ENCODE measurements around the gene BAMBI. TPM values are rescaled to one million over a fixed set of nuclear protein-coding genes. Genes with fewer than 3 reads are reported as not detected.

The BAMBI gene
- total RNA-seq, 1 experiment from 2014 or later: 44.6 TPM

DNA sequence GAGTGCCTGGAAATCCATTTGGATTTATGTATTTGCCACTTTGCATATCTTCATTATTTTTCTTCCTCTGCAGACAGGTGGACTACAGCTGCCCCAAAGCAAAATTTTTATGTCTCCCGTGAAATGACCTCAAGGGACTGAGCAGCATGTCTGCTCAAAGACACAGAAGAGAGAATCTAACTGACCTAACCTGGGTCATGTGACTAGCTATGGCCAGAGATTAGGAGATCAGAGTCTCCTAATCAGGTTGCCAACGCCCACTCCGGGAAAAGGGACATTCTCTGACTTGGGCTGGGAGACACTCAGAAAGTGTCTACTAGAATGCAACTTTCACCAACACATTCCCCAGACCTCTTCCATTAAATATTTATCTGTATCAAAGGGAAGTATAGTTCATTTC, 2.5 kb upstream of the BAMBI start:
- no peak for DNase-seq (ENCODE audit: low read depth)

DNA sequence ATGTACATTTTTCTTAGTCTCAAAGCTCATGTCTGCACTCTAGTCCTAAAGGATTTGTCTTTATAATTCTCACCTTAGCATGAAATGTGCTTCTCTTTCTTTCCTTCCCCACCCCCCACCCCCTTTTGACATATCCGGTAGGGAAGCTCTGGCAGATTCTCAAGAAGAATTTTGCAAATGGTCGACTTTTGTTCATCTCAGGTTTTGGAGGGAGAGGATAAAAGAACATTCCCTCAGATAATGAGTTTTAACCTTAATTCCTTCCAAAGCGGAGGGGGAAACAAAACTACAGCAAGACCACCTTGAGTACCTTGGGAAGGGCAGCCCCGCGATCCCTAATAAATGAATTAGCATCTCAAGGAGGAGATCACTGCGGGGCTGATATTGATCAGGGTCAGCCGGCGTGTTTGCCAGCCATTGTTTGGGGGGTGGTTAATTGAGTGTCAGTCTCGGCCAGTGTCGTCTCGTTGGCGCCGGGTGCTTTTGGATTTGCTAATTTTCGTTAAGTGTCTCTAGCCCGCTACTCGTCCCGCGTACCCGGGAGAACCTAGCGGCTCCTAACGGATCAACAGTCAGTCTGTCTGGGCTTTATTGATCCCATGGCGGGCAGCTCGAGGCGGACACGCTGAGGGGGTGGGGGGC, 874 bp upstream of the BAMBI start:
- no peak for DNase-seq (ENCODE audit: low read depth)

DNA sequence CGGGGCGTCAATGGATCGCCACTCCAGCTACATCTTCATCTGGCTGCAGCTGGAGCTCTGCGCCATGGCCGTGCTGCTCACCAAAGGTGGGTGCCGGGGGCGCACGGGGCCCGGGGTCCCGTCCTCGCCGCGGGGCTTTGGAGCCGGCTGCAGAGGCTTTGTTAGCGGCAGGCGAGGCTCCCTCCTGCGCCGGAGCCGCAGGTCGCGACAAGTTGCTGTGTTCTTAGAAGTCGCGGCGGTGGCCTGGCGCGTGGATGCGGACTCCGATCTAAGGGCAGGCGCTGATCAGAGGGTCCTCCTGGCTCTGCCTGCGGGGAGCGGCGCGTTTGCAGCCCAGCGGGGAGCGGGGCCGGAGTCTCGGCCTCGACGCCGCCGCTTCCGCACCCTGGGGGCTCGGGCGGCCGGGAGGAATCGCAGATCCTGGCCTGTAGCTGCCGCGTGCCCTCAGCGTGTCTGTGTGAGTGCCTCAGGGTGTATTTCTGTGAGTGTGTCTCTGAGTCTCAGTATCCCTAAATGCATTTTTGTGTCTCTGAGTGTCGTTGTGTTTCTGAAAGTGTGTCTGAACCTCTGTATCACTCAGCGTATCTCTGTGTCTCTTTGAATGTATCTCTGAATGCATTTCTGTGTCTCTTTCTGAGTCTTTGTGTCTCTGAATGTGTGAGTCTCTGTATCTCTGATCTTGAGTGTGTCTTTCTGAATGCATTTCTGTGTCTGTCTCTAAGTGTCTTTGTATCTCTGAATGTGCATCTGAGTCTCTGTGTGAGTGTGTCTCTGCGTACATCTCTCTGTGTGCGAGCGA, 766 bp downstream of the BAMBI start:
- peak; percentile 45 for DNase-seq (ENCODE audit: low read depth)

DNA sequence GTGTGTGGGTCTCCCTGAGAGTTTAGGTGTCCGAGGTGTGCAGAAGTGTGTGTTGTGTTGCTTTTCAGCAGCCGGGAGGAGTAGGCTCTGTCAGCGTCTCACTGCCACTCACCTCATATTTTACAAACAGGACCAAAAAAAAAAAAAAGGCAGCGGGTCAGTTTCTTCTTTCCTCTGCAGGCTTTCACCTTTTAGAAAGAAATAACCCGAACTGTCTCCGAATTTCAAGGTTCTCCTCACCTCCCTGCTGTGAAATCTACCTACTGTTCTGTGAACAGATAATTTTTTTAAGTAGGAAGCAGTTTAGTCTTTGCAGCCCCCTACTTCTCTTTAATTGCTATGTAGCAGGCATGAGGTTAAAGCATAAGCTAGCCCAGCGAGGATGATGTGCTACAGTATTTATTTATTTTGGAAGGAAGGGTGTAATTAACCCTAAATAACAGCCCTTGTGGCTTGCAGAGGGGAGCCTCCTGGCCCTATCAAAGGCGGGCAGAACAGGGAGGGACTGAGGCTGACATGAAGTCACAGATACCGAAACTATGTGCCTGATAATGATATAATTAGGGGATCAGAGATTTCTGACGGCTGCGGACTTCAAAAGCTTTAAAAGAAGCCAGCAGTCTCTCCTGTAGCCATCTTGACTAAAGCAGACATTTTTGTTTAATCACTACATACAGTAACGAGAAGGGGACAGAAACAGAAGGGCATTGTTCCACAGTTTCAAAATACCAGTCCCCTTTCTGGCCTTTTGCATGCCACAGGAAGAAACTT, 1.6 kb downstream of the BAMBI start:
- peak; percentile 69 for DNase-seq (ENCODE audit: low read depth)

DNA sequence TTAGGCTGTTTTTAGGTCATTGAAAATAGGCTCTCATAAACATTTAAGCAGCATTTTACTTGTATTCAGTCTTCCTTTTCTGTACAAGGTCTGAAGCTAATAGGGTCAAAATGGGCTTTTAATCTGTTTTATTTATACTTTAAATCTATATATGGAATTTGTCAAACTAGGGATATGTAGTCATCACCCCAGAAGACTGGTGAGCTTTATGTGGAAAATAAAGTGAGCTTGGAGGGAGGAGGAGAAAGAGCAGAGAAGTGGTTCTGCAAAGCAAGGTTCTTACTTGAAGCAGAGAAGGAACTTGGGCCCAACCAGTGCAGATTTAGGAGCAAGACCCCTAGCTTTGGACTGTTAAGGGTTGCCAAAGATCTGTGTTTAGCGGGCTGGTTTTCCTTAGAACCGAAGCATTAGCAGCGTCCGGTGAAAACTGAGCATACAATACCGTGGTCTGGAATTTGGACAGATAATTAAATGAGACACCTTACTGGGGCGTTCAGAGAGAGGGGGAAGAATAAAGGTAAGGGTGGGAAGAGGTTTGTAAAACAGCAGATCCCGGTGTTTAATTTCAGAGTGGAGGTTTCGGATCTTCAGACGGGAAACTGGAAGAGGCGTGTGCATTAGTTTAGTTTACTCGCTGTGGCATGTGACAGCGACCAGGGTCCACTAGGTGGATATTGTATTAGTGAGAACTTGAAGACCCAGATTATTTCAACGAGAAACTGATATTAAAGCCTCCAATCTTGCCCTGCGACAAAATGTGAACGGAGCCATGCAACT, 2.4 kb downstream of the BAMBI start:
- peak; percentile 59 for DNase-seq (ENCODE audit: low read depth)

DNA sequence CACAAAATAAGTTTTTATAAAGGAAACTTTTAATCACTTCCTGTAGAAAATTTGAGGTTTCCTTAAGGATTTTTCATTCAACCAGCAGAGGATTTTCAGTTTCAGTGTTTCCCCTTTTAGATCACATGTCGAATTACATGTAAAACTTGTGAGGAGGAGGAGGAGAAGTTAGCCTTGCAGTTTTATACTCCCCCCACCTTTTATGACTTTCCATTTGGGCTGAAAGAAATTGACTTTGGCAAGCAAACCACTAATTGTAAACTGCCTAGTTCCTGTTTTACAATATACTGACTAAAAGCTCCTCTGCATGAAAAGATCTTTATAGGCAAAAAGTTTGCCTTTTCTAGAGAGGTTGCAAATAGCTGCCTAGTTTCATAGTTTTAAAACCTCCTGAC, 3.0 kb downstream of the BAMBI start:
- DNase-seq (ENCODE audit: low read depth): peak; percentile 24

DNA sequence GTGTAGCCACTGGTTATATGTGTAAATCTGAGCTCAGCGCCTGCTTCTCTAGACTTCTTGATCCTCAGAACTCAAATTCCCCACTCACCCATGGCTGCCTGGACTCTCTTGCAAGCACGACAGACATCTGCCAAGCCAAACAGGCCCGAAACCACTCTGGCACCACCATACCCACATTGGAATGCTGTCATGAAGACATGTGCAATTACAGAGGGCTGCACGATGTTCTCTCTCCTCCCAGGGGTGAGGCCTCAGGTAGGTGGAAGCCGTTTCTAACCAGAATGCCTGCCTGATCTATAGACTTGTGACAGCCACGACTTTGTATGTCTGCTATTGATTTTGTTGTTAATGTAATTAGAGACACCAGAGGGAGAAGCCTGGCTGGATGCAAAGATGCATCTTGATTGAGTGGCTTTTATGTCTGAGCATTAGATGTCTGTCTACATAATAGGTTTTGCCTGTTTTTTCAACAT, 4.0 kb downstream of the BAMBI start:
- DNase-seq (ENCODE audit: low read depth): peak; percentile 67

DNA sequence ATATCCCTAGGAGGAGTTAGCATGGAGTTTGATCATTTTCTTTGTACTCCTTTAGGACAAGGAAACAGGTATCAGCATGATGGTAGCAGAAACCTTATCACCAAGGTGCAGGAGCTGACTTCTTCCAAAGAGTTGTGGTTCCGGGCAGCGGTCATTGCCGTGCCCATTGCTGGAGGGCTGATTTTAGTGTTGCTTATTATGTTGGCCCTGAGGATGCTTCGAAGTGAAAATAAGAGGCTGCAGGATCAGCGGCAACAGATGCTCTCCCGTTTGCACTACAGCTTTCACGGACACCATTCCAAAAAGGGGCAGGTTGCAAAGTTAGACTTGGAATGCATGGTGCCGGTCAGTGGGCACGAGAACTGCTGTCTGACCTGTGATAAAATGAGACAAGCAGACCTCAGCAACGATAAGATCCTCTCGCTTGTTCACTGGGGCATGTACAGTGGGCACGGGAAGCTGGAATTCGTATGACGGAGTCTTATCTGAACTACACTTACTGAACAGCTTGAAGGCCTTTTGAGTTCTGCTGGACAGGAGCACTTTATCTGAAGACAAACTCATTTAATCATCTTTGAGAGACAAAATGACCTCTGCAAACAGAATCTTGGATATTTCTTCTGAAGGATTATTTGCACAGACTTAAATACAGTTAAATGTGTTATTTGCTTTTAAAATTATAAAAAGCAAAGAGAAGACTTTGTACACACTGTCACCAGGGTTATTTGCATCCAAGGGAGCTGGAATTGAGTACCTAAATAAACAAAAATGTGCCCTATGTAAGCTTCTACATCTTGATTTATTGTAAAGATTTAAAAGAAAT, 4.8 kb downstream of the BAMBI start:
- DNase-seq (ENCODE audit: low read depth): no peak

DNA sequence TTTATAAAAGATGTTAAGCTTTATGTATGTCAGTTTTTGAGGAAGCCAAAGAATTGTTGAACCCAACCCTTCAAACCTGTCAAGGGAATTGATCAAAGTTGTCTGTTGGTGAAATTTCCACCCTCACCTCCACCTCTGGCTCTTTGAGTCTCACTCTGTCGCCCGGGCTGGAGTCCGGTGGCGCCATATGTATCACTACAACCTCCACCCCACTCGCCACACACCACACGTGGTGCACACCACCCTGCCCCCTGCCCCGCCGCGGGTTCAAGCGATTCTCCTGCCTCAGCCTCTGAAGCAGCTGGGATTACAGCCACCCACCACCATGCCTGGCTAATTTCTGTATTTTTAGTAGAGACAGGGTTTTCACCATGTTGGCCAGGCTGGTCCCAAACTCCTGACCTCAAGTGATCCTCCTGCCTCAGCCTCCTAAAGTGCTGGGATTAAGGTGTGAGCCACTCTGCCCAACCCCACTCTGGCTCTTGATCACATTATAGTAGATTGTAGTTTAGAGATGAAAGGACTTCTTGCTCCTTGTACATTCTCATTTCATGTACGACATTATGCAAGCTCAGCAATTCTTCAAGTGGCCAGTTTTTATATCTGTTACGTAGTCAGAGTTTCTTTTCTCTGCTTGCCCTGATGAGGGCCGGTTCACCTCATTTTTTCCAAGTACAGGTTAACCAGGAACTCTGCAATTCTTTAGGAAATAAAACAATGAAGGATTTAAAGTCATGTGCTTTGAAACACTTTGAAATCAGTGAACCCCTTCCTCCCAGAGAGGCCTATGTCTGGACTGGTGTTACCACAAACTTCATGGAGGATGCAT, 7.0 kb downstream of the BAMBI start:
- DNase-seq (ENCODE audit: low read depth): no peak

DNA sequence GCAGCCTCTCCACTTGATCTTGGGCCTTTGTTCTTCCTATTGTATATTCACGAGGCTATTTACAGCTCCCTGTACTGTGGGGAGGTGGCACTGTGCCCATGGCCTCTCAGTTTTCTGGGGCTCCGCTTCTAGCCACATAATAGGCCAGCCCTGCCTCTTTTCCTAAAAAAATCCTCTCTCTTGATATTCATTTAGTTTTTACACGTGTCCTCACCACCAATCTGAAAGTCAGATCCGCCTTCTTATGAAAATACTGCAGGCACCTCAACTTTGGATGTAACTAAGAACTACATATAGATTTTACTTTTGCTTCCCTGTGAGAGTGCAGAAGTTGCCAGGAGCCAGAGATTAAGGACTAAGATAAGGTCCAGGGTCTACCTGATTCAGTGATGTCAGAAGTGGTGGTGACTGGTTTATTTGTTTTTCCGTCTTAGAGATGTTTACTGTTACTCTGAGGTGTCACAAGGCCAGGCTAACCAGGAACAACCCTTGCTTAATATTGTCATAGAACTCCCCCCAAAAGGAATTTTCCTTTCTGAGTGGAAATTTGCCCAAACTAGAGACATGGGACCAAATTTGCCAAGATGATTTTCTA, 7.8 kb downstream of the BAMBI start:
- DNase-seq (ENCODE audit: low read depth): no peak

DNA sequence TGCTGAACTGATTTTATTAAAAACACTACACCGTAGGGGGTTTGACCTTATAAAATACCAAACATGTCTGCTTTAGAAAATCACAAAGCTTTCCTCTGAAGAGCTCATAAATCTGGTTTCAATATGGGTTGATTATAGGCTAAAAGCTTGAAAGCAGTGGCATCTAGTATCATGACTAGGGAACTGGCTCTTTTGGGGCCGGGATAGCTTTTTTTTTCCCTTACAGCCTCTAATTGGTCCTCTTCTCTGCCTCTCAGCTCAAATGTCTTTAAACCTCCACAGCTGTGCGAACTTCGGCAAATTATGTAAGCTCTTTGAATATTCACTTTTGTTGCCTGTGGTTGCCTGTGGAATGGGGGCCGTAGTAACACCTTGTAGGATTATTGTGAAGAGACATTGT, 8.4 kb downstream of the BAMBI start:
- DNase-seq (ENCODE audit: low read depth): no peak

DNA sequence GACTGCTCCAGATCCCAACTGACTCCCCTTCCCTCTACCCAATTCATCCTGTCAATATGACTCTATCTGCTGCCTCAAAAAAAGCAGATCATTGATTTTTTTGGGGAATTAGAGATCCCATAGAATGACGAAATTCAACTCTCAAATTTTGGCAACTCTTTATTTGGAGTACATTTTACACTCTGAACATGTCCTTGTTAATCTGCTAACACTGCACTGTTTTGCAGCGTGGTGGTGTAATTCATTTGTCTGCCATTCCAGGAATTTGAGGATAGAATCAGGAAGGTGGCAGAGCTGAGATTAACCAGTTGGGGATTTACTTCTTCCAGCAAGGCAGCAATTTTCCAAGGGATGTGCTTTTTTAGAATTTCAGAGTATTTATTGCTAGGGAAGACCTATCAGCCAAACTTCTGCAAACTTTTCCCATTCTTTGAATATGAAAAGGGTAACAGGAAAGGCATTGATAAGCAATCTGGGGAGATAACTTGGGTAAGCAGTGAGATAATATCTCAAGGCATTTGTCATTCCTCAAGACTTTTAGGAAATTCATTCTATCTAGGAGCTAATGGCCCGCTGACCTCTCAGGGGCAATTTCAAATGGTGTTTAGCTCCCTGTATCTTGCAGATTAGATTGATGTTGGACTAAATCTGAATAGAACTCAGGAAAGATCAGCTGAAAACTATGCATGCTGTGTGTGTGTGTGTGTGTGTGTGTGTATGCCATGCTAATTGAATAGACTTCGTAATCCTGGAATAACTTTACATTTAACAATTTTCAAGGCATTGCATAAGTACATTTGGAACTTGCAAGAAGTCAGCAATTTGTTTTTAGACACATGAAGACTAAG, 9.7 kb downstream of the BAMBI start:
- no peak for DNase-seq (ENCODE audit: low read depth)

DNA sequence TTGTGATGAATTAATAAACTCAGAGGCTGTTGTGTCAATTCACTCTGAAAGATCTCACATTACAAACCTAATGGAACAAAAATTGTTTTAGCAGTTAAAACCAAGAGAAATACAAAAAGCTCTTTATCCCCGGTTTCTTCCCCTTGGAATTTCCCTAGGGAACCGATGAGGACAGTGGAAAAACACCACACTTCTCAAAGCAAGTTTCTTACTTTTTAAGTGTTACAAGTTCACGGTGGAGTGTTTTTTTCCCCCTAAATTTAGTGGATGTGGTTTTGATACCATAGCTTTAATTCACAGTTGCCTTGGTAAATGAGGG, 10.3 kb downstream of the BAMBI start:
- DNase-seq (ENCODE audit: low read depth): no peak

DNA sequence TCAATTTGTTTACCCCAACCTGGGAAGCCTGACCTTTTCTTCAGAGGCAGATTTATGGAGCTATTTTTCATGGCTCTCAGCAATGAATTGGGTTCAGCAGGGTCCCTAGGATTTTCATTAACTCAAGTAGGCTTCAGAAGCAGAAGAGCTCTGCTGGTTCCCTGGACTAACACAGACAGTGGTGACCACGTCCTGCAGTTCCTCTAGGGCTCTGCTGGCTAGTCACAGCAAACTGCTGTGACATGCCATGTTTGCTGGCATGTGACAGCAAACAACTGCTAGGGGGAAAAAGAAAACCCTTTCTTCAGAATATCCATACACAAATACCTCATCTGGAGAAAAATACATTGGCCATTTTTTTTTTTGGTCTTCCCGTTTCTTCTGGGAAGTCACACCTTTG, 13.2 kb downstream of the BAMBI start:
- no peak for DNase-seq (ENCODE audit: low read depth)

DNA sequence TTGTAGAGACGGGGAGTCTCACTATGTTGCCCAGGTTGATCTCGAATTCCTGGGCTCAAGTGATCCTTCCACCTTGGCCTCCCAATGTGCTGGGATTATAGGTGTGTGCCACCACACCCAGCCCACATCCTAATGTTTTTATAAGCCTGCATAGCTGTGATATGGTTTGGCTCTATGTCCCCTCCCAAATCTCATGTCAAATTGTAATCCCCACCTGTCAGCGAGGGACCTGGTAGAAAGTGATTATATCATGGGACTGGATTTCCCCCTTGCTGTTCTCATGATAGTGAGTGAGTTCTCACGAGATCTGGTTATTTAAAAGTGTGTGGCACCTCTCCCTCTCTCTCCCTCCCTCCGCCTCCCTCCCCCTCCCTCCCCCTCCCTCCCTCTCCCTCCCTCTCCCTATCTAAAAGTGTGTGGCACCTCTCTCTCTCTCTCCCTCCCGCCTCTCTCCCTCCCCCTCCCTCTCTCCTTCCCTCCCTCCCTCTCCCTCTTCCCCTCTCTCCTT, 13.9 kb downstream of the BAMBI start:
- DNase-seq (ENCODE audit: low read depth): no peak

DNA sequence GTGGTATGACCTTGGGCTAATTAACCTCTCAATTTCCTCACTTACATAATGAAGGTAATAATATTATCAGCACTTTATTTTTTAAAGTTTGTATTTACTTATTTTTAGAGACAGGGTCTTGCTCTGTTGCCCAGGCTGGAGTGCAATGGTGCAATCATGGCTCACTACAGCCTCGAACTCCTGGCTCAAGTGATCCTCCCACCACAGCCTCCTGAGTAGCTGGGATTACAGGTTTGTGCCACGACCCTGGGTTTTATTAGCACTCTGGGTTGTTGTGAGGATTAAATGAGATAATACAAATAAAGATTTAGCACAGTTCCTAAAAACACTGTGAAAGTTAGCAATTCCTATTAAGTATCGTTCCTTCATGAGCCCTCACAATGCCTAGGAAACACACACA, 14.7 kb downstream of the BAMBI start:
- DNase-seq (ENCODE audit: low read depth): no peak

DNA sequence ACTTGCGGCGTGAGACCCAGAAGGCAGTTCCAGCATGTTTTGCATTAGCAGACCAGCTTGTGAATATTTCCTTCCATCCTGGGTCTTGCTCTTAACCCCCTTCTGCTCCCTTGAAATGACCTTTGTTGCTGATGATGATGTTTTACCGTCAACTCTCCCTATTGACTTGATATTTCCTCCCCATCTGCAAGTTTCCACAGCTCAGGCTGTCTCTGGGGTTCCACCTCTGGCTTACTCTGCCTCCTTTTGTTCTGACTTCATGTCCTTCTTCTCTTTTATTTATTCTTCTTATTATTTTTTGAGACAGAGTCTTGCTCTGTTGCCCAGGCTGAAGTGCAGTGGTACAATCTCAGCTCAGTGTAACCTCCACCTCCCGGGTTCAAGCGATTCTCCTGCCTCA, 17.2 kb downstream of the BAMBI start:
- DNase-seq (ENCODE audit: low read depth): no peak

DNA sequence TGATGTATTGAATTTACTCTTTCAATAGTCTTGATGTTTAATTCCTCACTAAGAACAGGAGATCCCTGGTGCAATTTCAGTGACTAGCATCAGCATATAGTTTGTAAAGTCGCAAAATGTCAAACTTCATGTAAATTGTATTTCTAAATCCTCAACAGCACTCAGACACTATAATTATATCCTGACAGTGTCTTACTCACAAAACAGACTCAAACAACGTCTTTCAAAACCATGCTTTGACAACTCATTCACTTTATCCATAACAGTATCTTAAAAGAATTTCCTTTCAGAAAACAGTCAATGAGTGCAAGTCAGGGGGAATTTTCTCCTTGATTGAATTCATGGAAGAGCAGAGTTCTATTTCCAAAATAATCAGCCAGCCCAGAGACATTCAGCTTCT, 20.8 kb downstream of the BAMBI start:
- DNase-seq (ENCODE audit: low read depth): no peak

All from RPMI7951 (cell line).